Measurements from ENCODE around the gene KLF13.

Gene KLF13

DNA sequence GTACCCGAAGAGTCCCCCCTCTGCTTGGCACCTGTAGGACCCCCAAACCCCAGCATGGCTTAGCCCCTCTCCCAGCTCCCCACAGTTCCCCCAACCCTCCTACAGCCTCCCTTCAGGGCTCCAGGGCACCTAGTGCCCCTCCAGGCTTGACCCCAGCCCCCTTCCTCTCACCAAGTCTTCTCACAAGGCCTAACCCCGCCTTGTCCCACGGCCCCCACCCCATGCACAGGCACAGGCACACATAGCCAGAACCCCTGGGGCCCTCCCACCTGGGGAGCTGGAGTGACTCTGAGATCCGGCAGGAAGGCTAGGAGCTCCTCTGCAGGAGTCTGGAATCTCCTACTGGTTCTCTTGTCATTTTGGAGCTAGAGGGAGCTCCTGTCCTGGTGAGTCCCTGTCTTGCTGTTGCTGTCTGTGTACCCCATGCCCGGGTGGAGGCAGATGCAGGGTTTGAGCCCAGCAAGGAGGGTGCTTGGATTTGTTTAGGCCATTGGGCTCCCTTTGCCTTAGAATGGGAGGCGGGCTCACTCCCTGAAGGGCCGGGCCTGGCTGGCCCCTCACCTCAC is 39.6 kb downstream of the KLF13 start:
- TF ChIP-seq, protein P1, sequence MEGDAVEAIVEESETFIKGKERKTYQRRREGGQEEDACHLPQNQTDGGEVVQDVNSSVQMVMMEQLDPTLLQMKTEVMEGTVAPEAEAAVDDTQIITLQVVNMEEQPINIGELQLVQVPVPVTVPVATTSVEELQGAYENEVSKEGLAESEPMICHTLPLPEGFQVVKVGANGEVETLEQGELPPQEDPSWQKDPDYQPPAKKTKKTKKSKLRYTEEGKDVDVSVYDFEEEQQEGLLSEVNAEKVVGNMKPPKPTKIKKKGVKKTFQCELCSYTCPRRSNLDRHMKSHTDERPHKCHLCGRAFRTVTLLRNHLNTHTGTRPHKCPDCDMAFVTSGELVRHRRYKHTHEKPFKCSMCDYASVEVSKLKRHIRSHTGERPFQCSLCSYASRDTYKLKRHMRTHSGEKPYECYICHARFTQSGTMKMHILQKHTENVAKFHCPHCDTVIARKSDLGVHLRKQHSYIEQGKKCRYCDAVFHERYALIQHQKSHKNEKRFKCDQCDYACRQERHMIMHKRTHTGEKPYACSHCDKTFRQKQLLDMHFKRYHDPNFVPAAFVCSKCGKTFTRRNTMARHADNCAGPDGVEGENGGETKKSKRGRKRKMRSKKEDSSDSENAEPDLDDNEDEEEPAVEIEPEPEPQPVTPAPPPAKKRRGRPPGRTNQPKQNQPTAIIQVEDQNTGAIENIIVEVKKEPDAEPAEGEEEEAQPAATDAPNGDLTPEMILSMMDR (IDR thresholded peaks at IDR 0.05; ENCODE audit: borderline replicate concordance, insufficient read depth, low read depth, low read length), result no peak

DNA sequence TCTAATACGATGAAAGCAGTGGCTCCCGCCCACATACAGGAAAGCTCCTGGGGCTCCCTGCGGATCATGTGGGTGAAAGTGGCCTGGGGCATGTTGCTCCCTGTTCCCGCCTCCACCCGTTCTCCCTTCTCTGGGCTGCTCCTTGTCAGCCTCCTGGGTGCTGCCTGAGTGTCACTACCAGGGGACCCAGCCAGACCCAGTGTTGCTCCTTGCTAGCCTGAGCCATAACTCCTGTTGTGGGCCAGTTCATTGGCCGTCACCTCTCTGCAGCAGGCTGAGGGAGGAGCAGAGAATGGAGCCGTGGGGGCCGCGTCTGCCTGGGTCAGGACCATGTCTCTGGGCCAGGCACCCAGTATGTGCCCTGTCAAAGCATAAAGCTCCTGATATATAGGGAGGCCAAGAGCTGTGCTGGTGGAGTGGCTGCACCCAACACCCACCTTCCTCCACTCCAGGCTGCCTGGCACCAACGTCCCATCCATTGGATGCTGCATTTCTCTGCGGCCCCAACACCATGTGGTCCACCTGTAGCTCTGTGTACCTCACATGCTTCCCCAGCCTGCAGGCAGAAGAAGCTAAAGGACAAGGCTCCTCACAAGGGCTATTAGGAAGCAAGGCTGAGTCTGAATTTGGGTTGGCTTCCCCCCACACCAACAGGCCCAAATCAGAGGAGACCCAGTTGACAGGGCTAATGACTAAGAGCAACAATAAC is 40.5 kb downstream of the KLF13 start:
- TF ChIP-seq, protein P1 (IDR thresholded peaks at IDR 0.05; ENCODE audit: borderline replicate concordance, insufficient read depth, low read depth, low read length), result no peak
- no peak overlapping the region for H3K4me3 ChIP-seq (ENCODE audit: low read depth, low read length)

More for the DNA sequence above, 39.6 kb downstream of the KLF13 start:
- no peak overlapping the region for H3K4me3 ChIP-seq (ENCODE audit: low read depth, low read length)

DNA sequence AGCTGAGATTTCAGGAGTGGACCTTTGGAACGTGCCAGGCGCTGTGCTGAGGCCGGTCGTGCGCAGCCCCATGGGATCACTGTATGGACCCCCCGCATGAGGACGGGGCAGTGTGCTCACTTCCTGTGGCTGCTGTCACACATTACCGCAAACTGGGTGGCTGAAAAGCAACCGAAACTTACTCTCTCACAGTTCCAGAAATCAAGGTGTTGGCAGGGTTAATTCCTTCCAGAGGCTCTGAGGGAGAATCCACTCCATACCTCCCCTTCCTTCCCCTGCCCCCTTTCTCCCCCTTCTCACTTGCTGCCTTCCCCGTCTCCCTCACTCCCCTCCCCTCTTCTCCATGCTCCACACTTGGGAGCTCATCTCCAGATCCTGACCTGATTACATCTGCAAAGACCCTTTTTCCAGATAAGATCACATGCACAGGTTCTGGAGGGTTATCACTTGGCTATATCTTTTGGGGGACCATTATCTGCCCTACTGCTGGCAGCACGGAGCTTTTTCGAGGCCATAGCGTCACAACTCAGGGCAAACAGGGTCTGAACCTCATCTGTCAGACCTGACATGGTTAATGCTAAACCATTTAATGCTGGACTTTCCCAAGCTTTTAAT is 41.2 kb downstream of the KLF13 start:
- H3K4me3 ChIP-seq (ENCODE audit: low read depth, low read length), result no peak overlapping the region
- TF ChIP-seq, protein P1 (IDR thresholded peaks at IDR 0.05; ENCODE audit: borderline replicate concordance, insufficient read depth, low read depth, low read length), result no peak

DNA sequence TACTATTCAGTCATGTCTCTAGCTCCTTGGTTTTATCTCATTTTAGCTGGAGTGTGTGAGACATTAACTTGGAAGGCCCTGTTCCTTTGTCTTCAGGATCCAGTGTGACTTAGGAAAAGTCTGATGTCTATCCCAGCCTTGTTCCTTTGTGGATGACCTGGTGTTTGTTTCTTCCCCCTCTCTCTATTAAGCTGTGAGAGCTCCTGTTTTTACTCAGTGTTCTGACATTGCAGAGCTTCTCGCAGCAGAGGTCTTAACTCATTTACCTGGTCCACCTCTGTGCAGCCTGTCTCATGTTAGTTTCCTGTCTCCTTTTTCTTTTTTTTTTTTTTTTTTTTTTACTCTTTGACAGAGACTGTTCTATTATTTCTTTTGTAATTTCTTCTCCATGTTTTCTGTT is 43.1 kb downstream of the KLF13 start:
- TF ChIP-seq, protein P1 (IDR thresholded peaks at IDR 0.05; ENCODE audit: borderline replicate concordance, insufficient read depth, low read depth, low read length), result no peak
- no peak overlapping the region for H3K4me3 ChIP-seq (ENCODE audit: low read depth, low read length)

DNA sequence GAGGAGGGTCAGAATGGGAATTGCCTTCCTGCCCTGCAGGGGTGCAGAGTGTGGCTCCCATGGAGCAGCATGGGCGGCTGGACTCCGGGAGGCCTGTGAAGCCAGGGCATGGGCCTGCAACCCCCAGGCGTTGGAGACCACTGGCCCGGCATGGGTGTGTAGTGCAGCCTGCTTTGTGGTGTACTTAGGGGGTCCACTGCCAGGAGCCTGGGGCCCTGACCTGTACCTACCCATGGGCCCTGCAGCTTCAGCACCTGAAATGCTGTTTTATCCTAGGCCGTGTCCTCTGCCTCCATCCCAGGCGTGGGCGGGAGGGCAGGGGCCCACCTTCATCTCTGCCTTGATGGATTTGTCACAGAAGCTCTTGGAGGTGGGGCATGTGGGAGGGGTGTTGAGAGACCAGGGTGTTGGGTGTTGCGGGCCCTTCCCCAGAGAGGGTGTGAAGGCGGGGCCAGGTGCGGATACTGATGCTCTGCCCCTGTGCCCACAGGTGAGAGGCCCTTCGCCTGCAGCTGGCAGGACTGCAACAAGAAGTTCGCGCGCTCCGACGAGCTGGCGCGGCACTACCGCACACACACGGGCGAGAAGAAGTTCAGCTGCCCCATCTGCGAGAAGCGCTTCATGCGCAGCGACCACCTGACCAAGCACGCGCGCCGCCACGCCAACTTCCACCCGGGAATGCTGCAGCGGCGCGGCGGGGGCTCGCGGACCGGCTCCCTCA is 45.0 kb downstream of the KLF13 start:
- TF ChIP-seq, protein P1 (IDR thresholded peaks at IDR 0.05; ENCODE audit: borderline replicate concordance, insufficient read depth, low read depth, low read length), result no peak
- no peak overlapping the region for H3K4me3 ChIP-seq (ENCODE audit: low read depth, low read length)

DNA sequence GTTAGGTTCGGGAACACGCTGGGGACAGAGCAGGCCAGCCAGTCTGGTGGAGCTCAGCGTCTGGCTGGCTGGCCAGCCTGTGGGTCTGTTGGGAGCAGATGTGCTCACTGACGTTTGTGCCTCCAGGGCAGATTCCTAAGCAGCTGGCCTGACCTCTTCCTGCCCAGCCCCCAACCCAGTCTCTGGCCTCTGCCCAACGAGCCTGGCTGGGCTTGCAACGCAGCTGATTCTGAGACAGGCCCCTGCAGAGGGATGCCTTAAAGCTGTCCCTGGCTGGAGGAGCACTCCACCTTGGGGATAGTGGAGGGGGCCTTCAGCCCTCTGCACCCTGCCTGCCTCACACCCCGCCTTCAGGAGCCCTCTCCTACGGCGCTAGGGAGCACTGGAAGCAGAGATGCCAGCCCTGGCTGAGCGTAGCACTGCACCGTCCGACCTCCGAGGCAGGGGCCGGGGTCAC is 46.0 kb downstream of the KLF13 start:
- no peak overlapping the region for H3K4me3 ChIP-seq (ENCODE audit: low read depth, low read length)
- TF ChIP-seq, protein P1 (IDR thresholded peaks at IDR 0.05; ENCODE audit: borderline replicate concordance, insufficient read depth, low read depth, low read length), result no peak
